HUES48 (cell line): ENCODE measurements around the gene PLOD2.

Experiments used
- H3K27ac ChIP-seq: one replicate; pipeline ENCODE4 v1.7.0; 2013; ENCODE audit warnings: low read depth, low read length, inconsistent platforms
- H3K27me3 ChIP-seq: 2 replicates; pipeline ENCODE4 v1.6.1; 2013; ENCODE audit warnings: mild to moderate bottlenecking, low read length; ENCODE audit not compliant: control insufficient read depth, insufficient read depth
- H3K36me3 ChIP-seq: 2 replicates; pipeline ENCODE4 v1.6.1; 2013; ENCODE audit warnings: low read length; ENCODE audit not compliant: control insufficient read depth, insufficient read depth
- H3K4me1 ChIP-seq: 2 replicates; pipeline ENCODE4 v1.6.1; 2013; ENCODE audit warnings: mild to moderate bottlenecking, low read length; ENCODE audit not compliant: control insufficient read depth, insufficient read depth
- H3K4me3 ChIP-seq: 2 replicates; pipeline ENCODE4 v1.5.1; 2013; ENCODE audit warnings: mild to moderate bottlenecking, low read depth, low read length
- H3K9ac ChIP-seq: 2 replicates; pipeline ENCODE4 v1.6.1; 2013; ENCODE audit warnings: mild to moderate bottlenecking, low read depth, low read length, moderate library complexity
- H3K9me3 ChIP-seq: 2 replicates; pipeline ENCODE4 v1.6.1; 2013; ENCODE audit warnings: low read length; ENCODE audit not compliant: control insufficient read depth, insufficient read depth

Gene PLOD2

GRCh38 chr3:146080578-146080977, 80.4 kb downstream of the PLOD2 start:
- Histone ChIP-seq H3K36me3 (no peaks in the 10 kb centered on the region), H3K4me1 (peaks cover 3% of the 10 kb centered on the region; the same call in 1 of the 2 replicates), H3K9me3 (no peaks in the 10 kb centered on the region), H3K4me3 (no peak overlapping the region), H3K27me3 (no peaks in the 10 kb centered on the region), H3K9ac (no peak overlapping the region), H3K27ac (no peak overlapping the region)

- Histone ChIP-seq H3K9ac (no peak overlapping the region), H3K27ac (no peak overlapping the region), H3K27me3 (no peaks in the 10 kb centered on the region), H3K36me3 (no peaks in the 10 kb centered on the region), H3K9me3 (no peaks in the 10 kb centered on the region), H3K4me3 (no peak overlapping the region), H3K4me1 (peaks cover 11% of the 10 kb centered on the region; the same call in 1 of the 2 replicates)
These were observed 83.0 kb downstream of the PLOD2 start for GRCh38 chr3:146078031-146078430.

- H3K9ac ChIP-seq: no peak overlapping the region
- H3K36me3 ChIP-seq: no peaks in the 10 kb centered on the region
- no peak overlapping the region for H3K4me3 ChIP-seq
- H3K9me3 ChIP-seq: no peaks in the 10 kb centered on the region
- no peaks in the 10 kb centered on the region for H3K27me3 ChIP-seq
- no peak overlapping the region for H3K27ac ChIP-seq
- H3K4me1 ChIP-seq: peaks cover 15% of the 10 kb centered on the region; the same call in 1 of the 2 replicates
These were observed 83.8 kb downstream of the PLOD2 start for GRCh38 chr3:146077181-146077580.

- Histone ChIP-seq H3K9me3 (no peaks in the 10 kb centered on the region), H3K4me3 (no peak overlapping the region), H3K27me3 (no peaks in the 10 kb centered on the region), H3K27ac (no peak overlapping the region), H3K36me3 (peaks cover 3% of the 10 kb centered on the region; the same call in 1 of the 2 replicates), H3K9ac (no peak overlapping the region), H3K4me1 (peaks cover 20% of the 10 kb centered on the region; the same call in 1 of the 2 replicates)
These were observed 88.2 kb downstream of the PLOD2 start for GRCh38 chr3:146072824-146073223.

DNA sequence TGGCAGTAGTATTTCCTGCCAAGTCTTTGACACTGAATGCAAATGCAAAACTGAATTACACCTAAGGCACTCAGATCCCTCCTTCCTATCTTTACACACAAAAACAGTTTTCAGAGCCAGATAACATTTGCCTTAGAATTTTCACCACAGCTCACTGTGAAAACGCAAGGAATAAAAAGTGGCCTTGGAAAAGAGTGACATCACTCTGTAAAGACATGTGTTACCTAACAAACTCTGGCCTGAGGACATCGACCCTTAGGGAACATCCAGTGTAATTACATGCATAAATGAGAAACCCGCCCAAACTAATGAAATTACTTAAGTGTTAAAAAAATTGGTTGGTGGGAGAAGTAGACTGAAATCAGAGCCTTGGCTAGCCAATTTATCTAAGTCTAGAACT, 88.9 kb downstream of the PLOD2 start:
- no peak overlapping the region for H3K27ac ChIP-seq
- H3K27me3 ChIP-seq: no peaks in the 10 kb centered on the region
- peaks cover 20% of the 10 kb centered on the region; the same call in 1 of the 2 replicates for H3K4me1 ChIP-seq
- H3K36me3 ChIP-seq: peaks cover 3% of the 10 kb centered on the region; the same call in 1 of the 2 replicates
- H3K9me3 ChIP-seq: no peaks in the 10 kb centered on the region
- H3K9ac ChIP-seq: no peak overlapping the region
- H3K4me3 ChIP-seq: no peak overlapping the region

GRCh38 chr3:146071632-146072031, 89.4 kb downstream of the PLOD2 start:
- no peak overlapping the region for H3K27ac ChIP-seq
- H3K4me3 ChIP-seq: no peak overlapping the region
- no peaks in the 10 kb centered on the region for H3K27me3 ChIP-seq
- peaks cover 20% of the 10 kb centered on the region; the same call in 1 of the 2 replicates for H3K4me1 ChIP-seq
- H3K36me3 ChIP-seq: peaks cover 3% of the 10 kb centered on the region; the same call in 1 of the 2 replicates
- no peaks in the 10 kb centered on the region for H3K9me3 ChIP-seq
- no peak overlapping the region for H3K9ac ChIP-seq

DNA sequence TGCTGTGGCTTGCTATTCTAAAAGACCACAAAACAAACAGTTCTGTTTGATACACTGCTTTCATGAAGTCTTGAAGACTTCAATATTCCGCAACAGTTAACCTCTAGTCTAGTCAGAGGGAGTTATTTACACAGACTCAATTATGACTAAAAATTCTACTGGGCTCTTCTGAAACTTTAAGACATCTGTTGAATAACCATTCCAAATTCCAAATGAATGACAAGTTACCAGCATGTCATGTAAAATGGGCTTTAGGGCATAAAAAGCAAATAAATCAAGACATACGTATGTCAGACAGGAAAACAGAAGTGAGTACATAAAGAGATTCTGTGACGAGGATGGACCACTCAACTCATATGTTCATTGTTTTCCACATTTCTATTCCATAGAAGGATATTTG, 93.9 kb downstream of the PLOD2 start:
- Histone ChIP-seq H3K27me3 (no peaks in the 10 kb centered on the region), H3K9ac (no peak overlapping the region), H3K4me3 (no peak overlapping the region), H3K9me3 (no peaks in the 10 kb centered on the region), H3K27ac (no peak overlapping the region), H3K4me1 (peaks cover 4% of the 10 kb centered on the region; the same call in 1 of the 2 replicates), H3K36me3 (peaks cover 3% of the 10 kb centered on the region; the same call in 1 of the 2 replicates)

DNA sequence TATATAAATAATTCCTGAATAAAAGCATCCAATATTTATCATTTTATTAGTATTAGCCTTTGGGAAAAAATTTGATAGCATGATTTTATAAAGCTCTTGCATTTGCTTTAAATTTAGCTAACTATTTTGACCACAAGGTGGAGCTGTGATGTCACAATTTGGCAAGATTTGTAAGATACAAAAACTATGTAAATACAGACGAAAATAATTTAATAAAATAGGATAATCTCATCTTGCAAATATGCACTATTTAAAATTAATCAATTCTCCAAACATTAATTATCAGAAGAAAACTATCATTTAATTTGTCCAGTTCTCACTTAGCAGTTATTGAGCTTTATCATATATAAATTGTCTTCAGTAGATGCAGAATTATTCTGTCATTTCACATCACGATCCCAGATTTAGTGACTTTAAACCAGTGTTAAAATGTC, 95.4 kb downstream of the PLOD2 start:
- Histone ChIP-seq H3K9ac (no peak overlapping the region), H3K27ac (no peak overlapping the region), H3K4me1 (no peaks in the 10 kb centered on the region), H3K9me3 (no peaks in the 10 kb centered on the region), H3K4me3 (no peak overlapping the region), H3K27me3 (no peaks in the 10 kb centered on the region), H3K36me3 (peaks cover 2% of the 10 kb centered on the region; the same call in 1 of the 2 replicates)

DNA sequence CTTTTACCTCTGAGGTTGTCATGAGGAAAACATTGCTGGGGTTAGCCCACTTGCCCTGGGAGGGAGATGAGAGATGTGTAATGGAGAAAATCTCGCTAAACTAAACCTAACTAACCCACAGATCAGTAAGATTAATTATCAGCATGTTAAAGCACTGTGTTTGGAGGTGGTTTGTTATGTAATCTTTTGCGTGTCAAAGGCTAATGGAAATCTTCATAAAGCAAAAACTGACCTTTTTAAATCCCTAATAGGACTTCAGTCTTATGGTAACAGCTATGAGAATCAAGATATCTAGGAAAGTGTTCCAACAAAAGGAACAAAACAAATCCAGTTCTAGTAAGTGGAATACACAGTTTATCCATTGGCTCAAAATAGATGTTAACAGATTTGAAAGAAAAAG, 102.7 kb downstream of the PLOD2 start:
- Histone ChIP-seq H3K9me3 (no peaks in the 10 kb centered on the region), H3K9ac (no peak overlapping the region), H3K27ac (no peak overlapping the region), H3K36me3 (no peaks in the 10 kb centered on the region), H3K4me1 (no peaks in the 10 kb centered on the region), H3K27me3 (no peaks in the 10 kb centered on the region), H3K4me3 (no peak overlapping the region)

- Histone ChIP-seq H3K9me3 (no peaks in the 10 kb centered on the region), H3K27ac (no peak overlapping the region), H3K4me1 (no peaks in the 10 kb centered on the region), H3K9ac (no peak overlapping the region), H3K36me3 (no peaks in the 10 kb centered on the region), H3K27me3 (no peaks in the 10 kb centered on the region), H3K4me3 (no peak overlapping the region)
These were observed 108.1 kb downstream of the PLOD2 start for GRCh38 chr3:146052791-146053310.

GRCh38 chr3:146052056-146052790, 108.8 kb downstream of the PLOD2 start:
- H3K9ac ChIP-seq: no peak overlapping the region
- no peaks in the 10 kb centered on the region for H3K9me3 ChIP-seq
- no peak overlapping the region for H3K4me3 ChIP-seq
- H3K36me3 ChIP-seq: no peaks in the 10 kb centered on the region
- no peak overlapping the region for H3K27ac ChIP-seq
- no peaks in the 10 kb centered on the region for H3K27me3 ChIP-seq
- H3K4me1 ChIP-seq: no peaks in the 10 kb centered on the region
